ENCODE results near the gene AGGF1. TPM values are rescaled to one million over a fixed set of nuclear protein-coding genes. Genes with fewer than 3 reads are reported as not detected.
"Not testable (repeated sequence)": the region's sequence is repeated elsewhere in the genome, so short reads cannot be mapped to it uniquely, and the experiment has no call there.

Gene AGGF1
- total RNA-seq, 1 experiment from 2014 or later = 22.8 TPM

DNA sequence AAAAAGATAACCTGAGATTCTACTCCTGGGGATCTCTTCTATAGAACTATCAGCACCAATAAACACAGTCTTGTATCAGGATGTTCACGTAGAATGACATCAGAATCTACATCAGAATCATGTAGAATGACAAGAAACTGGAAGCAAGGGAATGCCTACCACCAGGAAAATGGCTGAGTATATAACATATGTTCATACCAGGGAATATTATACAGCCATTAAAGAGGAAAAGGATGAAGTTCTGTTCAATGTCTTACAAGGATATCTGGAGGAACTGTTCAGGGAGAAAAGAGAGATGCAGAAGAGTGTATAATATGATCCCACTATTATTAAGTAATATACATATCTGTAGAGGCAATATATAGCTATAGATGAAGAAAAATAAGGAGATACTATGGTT lies 52.1 kb downstream of the AGGF1 start:
- in situ Hi-C loops (cut with HindIII; ENCODE audit: low sequenced_read_pairs) = no loop called here

GRCh38 chr5:77083088-77083487 lies 52.9 kb downstream of the AGGF1 start:
- in situ Hi-C loops (cut with HindIII; ENCODE audit: low sequenced_read_pairs) = no loop called here

More for the DNA sequence above, 52.1 kb downstream of the AGGF1 start:
- DNase-seq (ENCODE audit: low spot score) = no peak

DNA sequence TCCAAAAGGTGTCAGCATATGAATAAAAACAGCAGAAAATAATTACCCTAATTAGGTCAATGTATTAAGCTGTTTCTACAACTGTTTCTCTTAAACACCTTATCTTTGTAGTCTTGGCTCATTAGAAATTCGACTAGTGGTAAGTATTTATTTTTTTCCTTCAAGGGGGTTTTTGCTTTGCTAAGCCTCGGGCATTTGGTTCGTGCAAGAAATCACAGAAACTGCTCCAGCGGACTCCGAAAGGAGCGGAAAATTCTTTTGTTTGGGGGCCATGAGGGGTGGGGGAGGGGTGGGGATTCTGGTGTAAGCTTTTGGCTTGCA lies 56.1 kb downstream of the AGGF1 start:
- in situ Hi-C loops (cut with HindIII; ENCODE audit: low sequenced_read_pairs) = no loop called here
- DNase-seq (ENCODE audit: low spot score) = no peak

More at GRCh38 chr5:77083088-77083487, 52.9 kb downstream of the AGGF1 start:
- no peak for DNase-seq (ENCODE audit: low spot score)

DNA sequence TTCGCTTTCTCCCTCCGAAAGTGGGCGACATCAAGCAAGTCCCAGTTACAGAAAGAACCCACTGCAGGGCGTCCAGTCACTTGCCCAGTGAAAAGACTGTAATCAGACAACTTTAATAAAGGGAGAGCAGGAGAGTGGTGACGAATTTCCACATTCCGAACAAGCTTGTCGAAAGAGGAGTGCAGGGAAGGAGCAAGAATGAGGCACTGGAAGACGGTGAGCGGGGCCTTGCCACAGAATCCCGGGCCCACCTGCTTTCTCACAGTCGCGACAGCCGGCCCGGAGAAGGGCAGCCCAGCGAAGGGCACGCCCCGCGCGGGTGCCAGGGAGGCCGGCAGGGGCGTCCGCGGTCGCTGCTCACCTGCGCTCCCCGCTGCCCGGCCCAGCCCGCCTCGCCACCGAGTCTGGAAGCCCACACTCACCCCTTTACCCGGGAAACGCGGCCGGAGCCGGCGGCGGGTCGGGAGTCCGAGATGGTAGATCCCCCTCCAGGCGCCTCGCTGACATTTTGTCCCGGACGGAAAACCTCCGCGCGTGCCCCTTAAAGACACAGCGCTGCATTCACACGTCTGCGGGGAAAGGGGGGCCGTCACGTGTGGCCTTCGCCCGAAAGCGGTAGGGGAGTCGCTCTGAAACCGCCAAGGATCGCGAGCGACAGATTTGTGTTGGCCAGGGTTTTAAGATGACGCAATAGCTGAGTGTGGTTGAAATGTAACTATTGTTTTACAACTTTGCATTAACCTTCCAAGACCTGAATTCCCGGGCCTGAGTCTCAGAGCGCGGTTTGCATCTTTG lies 56.7 kb downstream of the AGGF1 start, which contains the start of gene ZBED3:
Gene ZBED3 (minus strand): TSS at position 597 of the 795 bp plus-strand sequence. CDS start 9,407 bp downstream, outside the sequence.
- DNase-seq (ENCODE audit: low spot score) = peak; percentile 80
- in situ Hi-C loops (cut with HindIII; ENCODE audit: low sequenced_read_pairs) = no loop called here

GRCh38 chr5:77087484-77088261 lies 57.5 kb downstream of the AGGF1 start:
- in situ Hi-C loops (cut with HindIII; ENCODE audit: low sequenced_read_pairs) = no loop called here
- peak; percentile 47 for DNase-seq (ENCODE audit: low spot score)

DNA sequence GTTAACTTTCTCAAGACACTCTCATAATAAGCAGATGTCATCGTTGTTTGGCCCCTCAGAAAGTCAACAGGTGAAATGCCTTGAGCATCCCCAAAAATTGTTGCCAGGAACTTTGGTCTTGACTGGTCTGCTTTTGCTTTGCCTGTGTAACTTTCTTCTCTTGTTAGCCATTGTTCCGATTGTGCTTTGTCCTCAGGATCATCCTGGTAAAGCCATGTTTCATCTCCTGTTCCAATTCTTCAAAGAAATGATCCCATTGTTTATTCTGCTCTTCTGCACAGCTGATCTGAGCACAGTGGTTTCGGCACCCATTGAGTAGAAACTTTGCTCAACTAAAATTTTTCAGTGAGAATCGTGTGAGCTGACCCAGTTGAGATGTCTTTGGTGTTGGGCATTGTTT lies 65.0 kb downstream of the AGGF1 start:
- DNase-seq (ENCODE audit: low spot score) = no peak

GRCh38 chr5:77101298-77101697 lies 71.1 kb downstream of the AGGF1 start:
- DNase-seq (ENCODE audit: low spot score) = no peak
- in situ Hi-C loops (cut with HindIII; ENCODE audit: low sequenced_read_pairs) = no loop called here

More for the DNA sequence above, 65.0 kb downstream of the AGGF1 start:
- in situ Hi-C loops (cut with HindIII; ENCODE audit: low sequenced_read_pairs) = no loop called here

DNA sequence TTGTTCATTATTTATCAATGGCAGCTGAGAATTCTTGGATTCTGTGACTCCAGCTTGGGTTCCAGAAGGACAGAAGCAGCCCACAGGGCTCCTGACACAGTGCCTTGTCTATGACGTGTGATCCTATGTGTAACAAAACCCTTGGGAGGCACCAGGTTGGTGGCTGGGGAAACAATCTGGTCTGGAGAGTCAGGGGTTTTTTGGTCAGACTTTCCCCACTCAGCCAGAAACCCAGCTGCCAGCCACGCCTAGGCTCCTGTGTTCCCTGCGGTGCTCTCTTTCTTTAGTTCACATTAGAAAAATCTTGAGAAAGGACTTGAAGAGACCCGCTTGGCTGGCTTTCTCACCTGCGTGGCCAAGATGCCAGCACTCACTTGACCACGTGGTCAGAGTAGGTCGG lies 72.3 kb downstream of the AGGF1 start:
- DNase-seq (ENCODE audit: low spot score) = no peak
- in situ Hi-C loops (cut with HindIII; ENCODE audit: low sequenced_read_pairs) = no loop called here

- no peak for DNase-seq (ENCODE audit: low spot score)
- in situ Hi-C loops (cut with HindIII; ENCODE audit: low sequenced_read_pairs) = no loop called here
These were observed 73.3 kb downstream of the AGGF1 start for GRCh38 chr5:77103457-77103856.

- no peak for DNase-seq (ENCODE audit: low spot score)
- in situ Hi-C loops (cut with HindIII; ENCODE audit: low sequenced_read_pairs) = no loop called here
These were observed 74.6 kb downstream of the AGGF1 start for GRCh38 chr5:77104813-77105212.

DNA sequence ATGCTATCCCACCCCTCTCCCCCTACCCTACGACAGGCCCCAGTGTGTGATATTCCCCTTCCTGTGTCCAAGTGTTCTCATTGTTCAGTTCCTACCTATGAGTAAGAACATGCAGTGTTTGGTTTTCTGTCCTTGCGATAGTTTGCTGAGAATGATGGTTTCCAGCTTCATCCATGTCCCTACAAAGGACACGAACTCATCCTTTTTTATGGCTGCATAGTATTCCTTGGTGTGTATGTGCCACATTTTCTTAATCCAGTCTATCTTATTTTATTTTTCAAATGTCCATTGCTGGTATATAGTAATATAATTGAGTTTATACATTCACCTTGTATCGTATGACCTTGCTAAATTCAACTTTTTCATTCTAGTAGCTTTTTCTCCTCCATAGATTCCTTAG lies 76.8 kb downstream of the AGGF1 start:
- in situ Hi-C loops (cut with HindIII; ENCODE audit: low sequenced_read_pairs); DNase-seq (ENCODE audit: low spot score): not testable (repeated sequence)

Other genes starting within 250 kb of the AGGF1 start
- 162 and 209 TPM in 2 replicates for gene F2RL1, start 211.4 kb upstream of the AGGF1 start, total RNA-seq (2014; rRNA removed; shearing (Covaris generic))
- 2.0 and 21.2 TPM in 2 replicates for gene S100Z, start 180.4 kb upstream of the AGGF1 start, total RNA-seq (2014; rRNA removed; shearing (Covaris generic))
- gene CRHBP, start 77.4 kb upstream of the AGGF1 start, total RNA-seq (2014; rRNA removed; shearing (Covaris generic)) = 0.18 and 12.2 TPM in 2 replicates
- 3.0 and 10.9 TPM in 2 replicates for gene ZBED3, start 56.9 kb downstream of the AGGF1 start, total RNA-seq (2014; rRNA removed; shearing (Covaris generic))
- gene PDE8B, start 180.3 kb downstream of the AGGF1 start, total RNA-seq (2014; rRNA removed; shearing (Covaris generic)) = 0.68 and 5.6 TPM in 2 replicates